GM23338 (cell line): Measurements from ENCODE around the gene SLC25A10. TPM values are rescaled to one million over a fixed set of nuclear protein-coding genes. Genes with fewer than 3 reads are reported as not detected.
A peak's percentile ranks its signal among the peaks of the same experiment; 100 is the strongest.

ENCODE experiments used
- ATAC-seq: fragments of 200-7000 bp; cut with Tn5 transposase; 3 replicates; pipeline ENCODE4 v1.9.1; 2020
- DNase-seq: peaks from one replicate; pipeline ENCODE4 v3.0.0-alpha.2; 2015; ENCODE audit warnings: low spot score
- H2AFZ ChIP-seq: fragments of 200-600 bp; sonication (generic); 2 replicates; pipeline ENCODE4 v1.8.0; 2016; ENCODE audit warnings: antibody characterized with exemption, mild to moderate bottlenecking, moderate library complexity
- H3F3A ChIP-seq: fragments of 200-600 bp; sonication (generic); replicated peaks from 2 replicates; pipeline ENCODE4 v1.8.0; 2017; ENCODE audit warnings: antibody characterized with exemption, mixed run types, low read depth
- H3K27ac ChIP-seq: fragments of 200-600 bp; sonication (generic); 2 replicates; pipeline ENCODE4 v1.6.1; 2016; ENCODE audit warnings: low read depth
- H3K27me3 ChIP-seq: fragments of 200-600 bp; sonication (generic); 2 replicates; pipeline ENCODE4 v1.8.0; 2016; ENCODE audit warnings: mild to moderate bottlenecking, mixed run types, moderate library complexity; ENCODE audit not compliant: insufficient read depth
- H3K36me3 ChIP-seq: fragments of 200-600 bp; sonication (generic); 2 replicates; pipeline ENCODE4 v1.8.0; 2016; ENCODE audit warnings: mild to moderate bottlenecking; ENCODE audit not compliant: insufficient read depth
- H3K4me1 ChIP-seq: fragments of 200-600 bp; sonication (generic); 2 replicates; pipeline ENCODE4 v1.8.0; 2016; ENCODE audit warnings: mild to moderate bottlenecking, moderate library complexity; ENCODE audit not compliant: insufficient read depth
- H3K4me2 ChIP-seq: fragments of 200-600 bp; sonication (generic); 2 replicates; pipeline ENCODE4 v1.7.1; 2017; ENCODE audit warnings: mixed run types
- H3K4me3 ChIP-seq: fragments of 200-600 bp; sonication (generic); 2 replicates; pipeline ENCODE4 v1.6.1; 2016; ENCODE audit warnings: mixed run types
- H3K79me2 ChIP-seq: fragments of 200-600 bp; sonication (generic); replicated peaks from 2 replicates; pipeline ENCODE4 v1.8.0; 2017; ENCODE audit warnings: mild to moderate bottlenecking; ENCODE audit not compliant: insufficient read depth
- H3K9me2 ChIP-seq: fragments of 200-600 bp; sonication (generic); 2 replicates; pipeline ENCODE4 v1.8.0; 2017; ENCODE audit not compliant: insufficient read depth
- H4K20me1 ChIP-seq: fragments of 200-600 bp; sonication (generic); replicated peaks from 2 replicates; pipeline ENCODE4 v1.8.0; 2017; ENCODE audit warnings: mild to moderate bottlenecking; ENCODE audit not compliant: insufficient read depth
- H3K27ac Mint-ChIP-seq: 2 replicates; pipeline ENCODE4 v1.8.0; 2020; ENCODE audit warnings: inconsistent platforms, mild to moderate bottlenecking, moderate library complexity, mixed read lengths
- H3K27me3 Mint-ChIP-seq: 3 replicates; pipeline ENCODE4 v1.8.0; 2022; ENCODE audit warnings: low read depth, mild to moderate bottlenecking, moderate library complexity, mixed read lengths, inconsistent platforms; ENCODE audit not compliant: insufficient read depth, poor library complexity
- H3K36me3 Mint-ChIP-seq: 3 replicates; pipeline ENCODE4 v1.8.0; 2021; ENCODE audit warnings: low read depth, mild to moderate bottlenecking, inconsistent platforms, moderate library complexity, mixed read lengths
- H3K4me1 Mint-ChIP-seq: 3 replicates; pipeline ENCODE4 v1.8.0; 2020; ENCODE audit warnings: mild to moderate bottlenecking, inconsistent platforms, mixed read lengths
- H3K4me3 Mint-ChIP-seq: 3 replicates; pipeline ENCODE4 v1.8.0; 2021; ENCODE audit warnings: moderate library complexity, mild to moderate bottlenecking, inconsistent platforms, mixed read lengths
- H3K9me3 Mint-ChIP-seq: 3 replicates; pipeline ENCODE4 v1.8.0; 2020; ENCODE audit warnings: moderate library complexity, mild to moderate bottlenecking, inconsistent platforms, mixed read lengths
- CREB1 ChIP-seq: fragments of 250-450 bp; sonication (Bioruptor Pico); IDR thresholded peaks from 2 replicates; pipeline ENCODE4 v1.5.0; 2020; ENCODE audit warnings: low read depth, mild to moderate bottlenecking, moderate library complexity
- ETS1 ChIP-seq: IDR thresholded peaks from 2 replicates; pipeline ENCODE4 v1.6.1; 2016; ENCODE audit warnings: antibody characterized with exemption
- EZH2 ChIP-seq: fragments of 200-600 bp; sonication (generic); IDR thresholded peaks from one replicate; pipeline ENCODE4 v1.8.0; 2017; ENCODE audit warnings: antibody characterized with exemption, mild to moderate bottlenecking, low read depth; ENCODE audit not compliant: unreplicated experiment
- EZH2phosphoT487 ChIP-seq: fragments of 200-600 bp; sonication (generic); IDR thresholded peaks from one replicate; pipeline ENCODE4 v1.8.1; 2018; ENCODE audit warnings: antibody characterized with exemption; ENCODE audit not compliant: unreplicated experiment
- JUNB ChIP-seq: IDR thresholded peaks from one replicate; pipeline ENCODE4 v1.6.1; 2016; ENCODE audit warnings: antibody characterized with exemption; ENCODE audit not compliant: unreplicated experiment
- NANOG ChIP-seq: IDR thresholded peaks from 2 replicates; pipeline ENCODE4 v1.6.1; 2016; ENCODE audit warnings: antibody characterized with exemption, borderline replicate concordance
- POLR2AphosphoS5 ChIP-seq: IDR thresholded peaks from 2 replicates; pipeline ENCODE4 v1.6.1; 2016; ENCODE audit warnings: antibody characterized with exemption, low read depth
- REST ChIP-seq: IDR thresholded peaks from one replicate; pipeline ENCODE4 v1.6.1; 2018; ENCODE audit warnings: antibody characterized with exemption; ENCODE audit not compliant: unreplicated experiment
- STAT1 ChIP-seq: IDR thresholded peaks from one replicate; pipeline ENCODE4 v1.6.1; 2016; ENCODE audit warnings: antibody characterized with exemption; ENCODE audit not compliant: unreplicated experiment
- ZNF114 ChIP-seq: fragments of 250-450 bp; sonication (Bioruptor Pico); IDR thresholded peaks from 2 replicates; pipeline ENCODE4 v1.5.0; 2020; ENCODE audit warnings: mild to moderate bottlenecking, moderate library complexity
- ZNF331 ChIP-seq: fragments of 250-450 bp; sonication (Bioruptor Pico); IDR thresholded peaks from 2 replicates; pipeline ENCODE4 v1.5.0; 2020; ENCODE audit warnings: low read depth, mild to moderate bottlenecking, moderate library complexity
- ZNF462 ChIP-seq: fragments of 250-450 bp; sonication (Bioruptor Pico); IDR thresholded peaks from 2 replicates; pipeline ENCODE4 v1.5.0; 2020; ENCODE audit warnings: mild to moderate bottlenecking, moderate library complexity
- polyA plus RNA-seq: library from polyadenylated mRNA; unstranded; fragments of >200 nt; fragmentation: Nextera tagmentation; extraction: Ambion mirVana; gene quantifications from 2 replicates; pipeline ENCODE4 v1.2.1, GENCODE V29; 2016
- total RNA-seq: library from RNA; depleted of rRNA; stranded (reverse); fragments of >200 nt; shearing (Covaris generic); gene quantifications from 2 replicates; pipeline ENCODE4 v1.2.3, GENCODE V29; 2014
- TF ChIP-seq, protein P1 (sequence below), 2 experiments: fragments of 200-600 bp in 1 of 2; sonication (generic) in 1 of 2; conservative IDR thresholded peaks; 2 replicates each; pipeline versions ENCODE4 v1.5.1 to v1.6.1; 2016 to 2017; ENCODE audit warnings: antibody characterized with exemption in 2 of 2, low read depth in 2 of 2, mild to moderate bottlenecking in 2 of 2, moderate library complexity in 1 of 2

SLC25A10 gene
- total and polyA plus RNA-seq, 2 experiments from 2014 or later = 25.7 to 47.4 TPM

DNA sequence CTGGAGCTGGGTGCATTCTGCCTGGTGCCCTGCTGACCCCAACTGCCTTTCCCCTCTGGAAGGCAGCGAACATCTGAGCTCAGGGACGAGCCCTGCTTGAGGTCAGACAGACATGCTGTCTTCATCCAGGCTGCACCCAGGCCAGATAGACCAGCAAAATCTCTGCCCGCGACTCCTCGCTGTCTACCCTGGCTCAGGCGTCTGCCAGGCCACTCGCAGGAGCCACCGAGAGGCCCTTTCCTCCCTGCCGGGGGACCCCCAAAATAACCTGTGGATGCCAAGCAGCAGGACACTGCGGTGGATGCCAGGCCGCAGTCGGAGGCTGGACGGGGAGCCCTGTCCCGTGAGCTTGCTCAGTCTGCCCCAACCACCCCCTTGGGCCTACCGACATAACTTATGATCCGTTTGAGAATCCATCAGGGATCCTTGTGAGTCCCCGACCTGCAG, 3.3 kb upstream of the SLC25A10 start:
- ATAC-seq = no peak
- Mint-ChIP-seq H3K9me3 (no peaks in the 10 kb centered on the region), H3K4me3 (peak overlapping the region; percentile 41; the same call in 1 of the 3 replicates), H3K4me1 (peaks cover 27% of the 10 kb centered on the region), H3K36me3 (peaks cover 39% of the 10 kb centered on the region), H3K27me3 (peaks cover 25% of the 10 kb centered on the region), H3K27ac (no peak overlapping the region)
- H3K4me1 ChIP-seq = peaks cover 29% of the 10 kb centered on the region
- no peak overlapping the region for H3K4me2 ChIP-seq
- no peaks in the 10 kb centered on the region; the same call in none of the 2 replicates for H4K20me1 ChIP-seq
- peaks cover 38% of the 10 kb centered on the region for H3F3A ChIP-seq
- no peaks in the 10 kb centered on the region for H3K27me3 ChIP-seq
- no peaks in the 10 kb centered on the region for H3K9me2 ChIP-seq
- H3K27ac ChIP-seq = no peak overlapping the region
- no peak overlapping the region for H2AFZ ChIP-seq
- TF ChIP-seq EZH2 (no peak), JUNB (no peak), POLR2AphosphoS5 (no peak; the same call in 1 of the 2 replicates), ZNF462 (CRISPR knock-in tag) (no peak), REST (no peak), EZH2phosphoT487 (no peak), ETS1 (no peak), NANOG (no peak), ZNF114 (CRISPR knock-in tag) (no peak), ZNF331 (CRISPR knock-in tag) (no peak), CREB1 (no peak), STAT1 (no peak)
- TF ChIP-seq, protein P1, sequence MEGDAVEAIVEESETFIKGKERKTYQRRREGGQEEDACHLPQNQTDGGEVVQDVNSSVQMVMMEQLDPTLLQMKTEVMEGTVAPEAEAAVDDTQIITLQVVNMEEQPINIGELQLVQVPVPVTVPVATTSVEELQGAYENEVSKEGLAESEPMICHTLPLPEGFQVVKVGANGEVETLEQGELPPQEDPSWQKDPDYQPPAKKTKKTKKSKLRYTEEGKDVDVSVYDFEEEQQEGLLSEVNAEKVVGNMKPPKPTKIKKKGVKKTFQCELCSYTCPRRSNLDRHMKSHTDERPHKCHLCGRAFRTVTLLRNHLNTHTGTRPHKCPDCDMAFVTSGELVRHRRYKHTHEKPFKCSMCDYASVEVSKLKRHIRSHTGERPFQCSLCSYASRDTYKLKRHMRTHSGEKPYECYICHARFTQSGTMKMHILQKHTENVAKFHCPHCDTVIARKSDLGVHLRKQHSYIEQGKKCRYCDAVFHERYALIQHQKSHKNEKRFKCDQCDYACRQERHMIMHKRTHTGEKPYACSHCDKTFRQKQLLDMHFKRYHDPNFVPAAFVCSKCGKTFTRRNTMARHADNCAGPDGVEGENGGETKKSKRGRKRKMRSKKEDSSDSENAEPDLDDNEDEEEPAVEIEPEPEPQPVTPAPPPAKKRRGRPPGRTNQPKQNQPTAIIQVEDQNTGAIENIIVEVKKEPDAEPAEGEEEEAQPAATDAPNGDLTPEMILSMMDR (conservative IDR thresholded peaks at IDR 0.05; ENCODE audit: low read depth in 2 of 2) = no peak
- peaks cover 23% of the 10 kb centered on the region for H3K79me2 ChIP-seq
- DNase-seq = no peak
- H3K4me3 ChIP-seq = no peak overlapping the region
- H3K36me3 ChIP-seq = peaks cover 7% of the 10 kb centered on the region
